ENCODE measurements around the gene DHRSX. TPM values are rescaled to one million over a fixed set of nuclear protein-coding genes. Genes with fewer than 3 reads are reported as not detected.

The DHRSX gene
- total and polyA plus RNA-seq, 2 donors (not counting 1 experiment from before 2014, with no cell fraction given) = 18.8 to 39.0 TPM

GRCh38 chrX:2184089-2184488 lies 316.7 kb downstream of the DHRSX start:
- Histone ChIP-seq H3K4me2 (replicated peaks; ENCODE audit: low read depth, low read length, poor library complexity, severe bottlenecking) (no peak overlapping the region), H3K4me1 (ENCODE audit: control insufficient read depth in 2 of 2, insufficient read depth in 2 of 2, low read length in 2 of 2) (peaks cover 0 to 7% of the 10 kb centered on the region in 2 donors), H3K79me2 (ENCODE audit: control insufficient read depth, insufficient read depth, low read length) (no peaks in the 10 kb centered on the region), H2AFZ (ENCODE audit: insufficient read depth, low read depth, low read length, poor library complexity, severe bottlenecking) (no peak overlapping the region), H3K9me3 (ENCODE audit: control extremely low read depth in 1 of 3, control insufficient read depth in 2 of 3, insufficient read depth in 1 of 3, low read length in 2 of 3) (peaks cover 0 to 20% (median 0%) of the 10 kb centered on the region in 3 donors), H3K36me3 (replicated peaks in 1 of 2; ENCODE audit: control extremely low read depth in 1 of 2, control insufficient read depth in 1 of 2, extremely low read depth in 1 of 2, insufficient read depth in 2 of 2, low read length in 1 of 2) (no peaks in the 10 kb centered on the region), H3K4me3 (ENCODE audit: control extremely low read depth in 1 of 5, extremely low read depth in 1 of 5, insufficient read depth in 1 of 5, low read depth in 2 of 5, low read length in 4 of 5) (no peak overlapping the region), H3K27me3 (replicated peaks in 1 of 4; ENCODE audit: control extremely low read depth in 1 of 4, control insufficient read depth in 3 of 4, insufficient read depth in 4 of 4, low read length in 3 of 4) (no peaks in the 10 kb centered on the region), H4K20me1 (ENCODE audit: control insufficient read depth, insufficient read depth, low read length, poor library complexity, severe bottlenecking) (no peaks in the 10 kb centered on the region), H3K9ac (ENCODE audit: low read length) (no peak overlapping the region), H3K27ac (ENCODE audit: low read length in 2 of 2) (no peak overlapping the region)
- no peak for ATAC-seq (ENCODE audit: low read depth)
- 95% methylated on average over 1 of the region's 1 CpG for WGBS (ENCODE audit: insufficient coverage)
- DNase-seq = no peak
- ChIA-PET CTCF (no interaction called here), POLR2A (no interaction called here)
- no peak for TF ChIP-seq EZH2 (IDR thresholded peaks at IDR 0.05; ENCODE audit: borderline replicate concordance, insufficient read depth, low read depth, low read length, poor library complexity, severe bottlenecking)
- TF ChIP-seq, protein P1, sequence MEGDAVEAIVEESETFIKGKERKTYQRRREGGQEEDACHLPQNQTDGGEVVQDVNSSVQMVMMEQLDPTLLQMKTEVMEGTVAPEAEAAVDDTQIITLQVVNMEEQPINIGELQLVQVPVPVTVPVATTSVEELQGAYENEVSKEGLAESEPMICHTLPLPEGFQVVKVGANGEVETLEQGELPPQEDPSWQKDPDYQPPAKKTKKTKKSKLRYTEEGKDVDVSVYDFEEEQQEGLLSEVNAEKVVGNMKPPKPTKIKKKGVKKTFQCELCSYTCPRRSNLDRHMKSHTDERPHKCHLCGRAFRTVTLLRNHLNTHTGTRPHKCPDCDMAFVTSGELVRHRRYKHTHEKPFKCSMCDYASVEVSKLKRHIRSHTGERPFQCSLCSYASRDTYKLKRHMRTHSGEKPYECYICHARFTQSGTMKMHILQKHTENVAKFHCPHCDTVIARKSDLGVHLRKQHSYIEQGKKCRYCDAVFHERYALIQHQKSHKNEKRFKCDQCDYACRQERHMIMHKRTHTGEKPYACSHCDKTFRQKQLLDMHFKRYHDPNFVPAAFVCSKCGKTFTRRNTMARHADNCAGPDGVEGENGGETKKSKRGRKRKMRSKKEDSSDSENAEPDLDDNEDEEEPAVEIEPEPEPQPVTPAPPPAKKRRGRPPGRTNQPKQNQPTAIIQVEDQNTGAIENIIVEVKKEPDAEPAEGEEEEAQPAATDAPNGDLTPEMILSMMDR (IDR thresholded peaks at IDR 0.05) = no peak
- H3K9me3 Mint-ChIP-seq (ENCODE audit: insufficient read depth) = no peaks in the 10 kb centered on the region
- no peak overlapping the region for H3K4me3 Mint-ChIP-seq
- H3K4me1 Mint-ChIP-seq = no peaks in the 10 kb centered on the region
- H3K27ac Mint-ChIP-seq = no peak overlapping the region
- H3K27me3 Mint-ChIP-seq = no peaks in the 10 kb centered on the region
- intact Hi-C loops (cut with micrococcal nuclease) = no loop called here

DNA sequence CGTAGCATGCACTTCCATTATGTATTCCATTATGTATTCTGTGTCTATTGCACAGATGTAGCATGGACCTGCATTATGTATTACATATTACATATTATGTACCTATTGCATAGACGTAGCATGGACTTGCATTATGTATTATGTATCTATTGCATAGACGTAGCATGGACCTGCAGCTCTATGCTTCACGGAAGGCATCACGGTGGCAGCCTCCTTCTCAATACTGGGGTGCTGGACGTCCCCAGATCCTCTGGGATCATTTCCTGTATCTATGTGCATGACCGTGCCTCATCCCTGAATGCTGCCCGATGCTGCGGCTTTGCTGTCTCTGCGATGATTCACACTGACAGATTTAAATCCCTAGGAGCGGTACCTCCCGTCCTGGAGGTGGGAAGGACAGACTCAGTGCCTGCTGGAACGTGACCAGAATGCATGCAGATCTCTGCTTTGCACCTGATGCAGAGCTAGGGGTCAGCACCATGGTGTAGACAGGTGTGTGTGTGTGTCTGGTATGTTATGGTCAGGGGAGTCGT lies 317.5 kb downstream of the DHRSX start:
- intact Hi-C loops (cut with micrococcal nuclease) = no loop called here
- 95% methylated on average over 9 of the region's 14 CpGs for WGBS (ENCODE audit: insufficient coverage)
- Histone ChIP-seq H4K20me1 (ENCODE audit: control insufficient read depth, insufficient read depth, low read length, poor library complexity, severe bottlenecking) (no peaks in the 10 kb centered on the region), H2AFZ (ENCODE audit: insufficient read depth, low read depth, low read length, poor library complexity, severe bottlenecking) (no peak overlapping the region), H3K36me3 (replicated peaks in 1 of 2; ENCODE audit: control extremely low read depth in 1 of 2, control insufficient read depth in 1 of 2, extremely low read depth in 1 of 2, insufficient read depth in 2 of 2, low read length in 1 of 2) (no peaks in the 10 kb centered on the region), H3K27ac (ENCODE audit: low read length in 2 of 2) (no peak overlapping the region), H3K4me2 (replicated peaks; ENCODE audit: low read depth, low read length, poor library complexity, severe bottlenecking) (no peak overlapping the region), H3K9ac (ENCODE audit: low read length) (no peak overlapping the region), H3K4me3 (ENCODE audit: control extremely low read depth in 1 of 5, extremely low read depth in 1 of 5, insufficient read depth in 1 of 5, low read depth in 2 of 5, low read length in 4 of 5) (no peak overlapping the region), H3K4me1 (ENCODE audit: control insufficient read depth in 2 of 2, insufficient read depth in 2 of 2, low read length in 2 of 2) (peaks cover 0 to 14% of the 10 kb centered on the region in 2 donors), H3K79me2 (ENCODE audit: control insufficient read depth, insufficient read depth, low read length) (no peaks in the 10 kb centered on the region), H3K27me3 (replicated peaks in 1 of 4; ENCODE audit: control extremely low read depth in 1 of 4, control insufficient read depth in 3 of 4, insufficient read depth in 4 of 4, low read length in 3 of 4) (no peaks in the 10 kb centered on the region), H3K9me3 (ENCODE audit: control extremely low read depth in 1 of 3, control insufficient read depth in 2 of 3, insufficient read depth in 1 of 3, low read length in 2 of 3) (peaks cover 0 to 20% (median 0%) of the 10 kb centered on the region in 3 donors)
- H3K4me3 Mint-ChIP-seq = no peak overlapping the region
- ChIA-PET CTCF (no interaction called here), POLR2A (no interaction called here)
- TF ChIP-seq, protein P1 (IDR thresholded peaks at IDR 0.05) = no peak
- no peak for TF ChIP-seq EZH2 (IDR thresholded peaks at IDR 0.05; ENCODE audit: borderline replicate concordance, insufficient read depth, low read depth, low read length, poor library complexity, severe bottlenecking)
- no peaks in the 10 kb centered on the region for H3K9me3 Mint-ChIP-seq (ENCODE audit: insufficient read depth)
- no peaks in the 10 kb centered on the region for H3K4me1 Mint-ChIP-seq
- ATAC-seq (ENCODE audit: low read depth) (no peak), DNase-seq (no peak)
- H3K27me3 Mint-ChIP-seq = no peaks in the 10 kb centered on the region
- no peak overlapping the region for H3K27ac Mint-ChIP-seq
